NB4 (cell line): ENCODE data around the gene TGFBR1.

Source experiments
- CTCF ChIP-seq: IDR thresholded peaks from one replicate; pipeline ENCODE4 v1.5.1; 2012; ENCODE audit warnings: low read depth, low read length
- MAX ChIP-seq: IDR thresholded peaks from 2 replicates; pipeline ENCODE4 v1.6.1; 2011; ENCODE audit warnings: low read depth, low read length
- POLR2A ChIP-seq: IDR thresholded peaks from 2 replicates; pipeline ENCODE4 v1.6.1; 2011; ENCODE audit warnings: mild to moderate bottlenecking; ENCODE audit not compliant: insufficient read length; ENCODE audit errors: extremely low read depth

- no peak for TF ChIP-seq POLR2A
- no peak for TF ChIP-seq CTCF
- TF ChIP-seq MAX: no peak
These were observed 933 bp upstream of the TGFBR1 start for GRCh38 chr9:99103901-99104458.
